Measurements from ENCODE around the gene TLCD4.
A peak's percentile ranks its signal among the peaks of the same experiment; 100 is the strongest.
"Not testable (repeated sequence)": the region's sequence is repeated elsewhere in the genome, so short reads cannot be mapped to it uniquely, and the experiment has no call there.

The TLCD4 gene, protein sequence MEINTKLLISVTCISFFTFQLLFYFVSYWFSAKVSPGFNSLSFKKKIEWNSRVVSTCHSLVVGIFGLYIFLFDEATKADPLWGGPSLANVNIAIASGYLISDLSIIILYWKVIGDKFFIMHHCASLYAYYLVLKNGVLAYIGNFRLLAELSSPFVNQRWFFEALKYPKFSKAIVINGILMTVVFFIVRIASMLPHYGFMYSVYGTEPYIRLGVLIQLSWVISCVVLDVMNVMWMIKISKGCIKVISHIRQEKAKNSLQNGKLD

DNA sequence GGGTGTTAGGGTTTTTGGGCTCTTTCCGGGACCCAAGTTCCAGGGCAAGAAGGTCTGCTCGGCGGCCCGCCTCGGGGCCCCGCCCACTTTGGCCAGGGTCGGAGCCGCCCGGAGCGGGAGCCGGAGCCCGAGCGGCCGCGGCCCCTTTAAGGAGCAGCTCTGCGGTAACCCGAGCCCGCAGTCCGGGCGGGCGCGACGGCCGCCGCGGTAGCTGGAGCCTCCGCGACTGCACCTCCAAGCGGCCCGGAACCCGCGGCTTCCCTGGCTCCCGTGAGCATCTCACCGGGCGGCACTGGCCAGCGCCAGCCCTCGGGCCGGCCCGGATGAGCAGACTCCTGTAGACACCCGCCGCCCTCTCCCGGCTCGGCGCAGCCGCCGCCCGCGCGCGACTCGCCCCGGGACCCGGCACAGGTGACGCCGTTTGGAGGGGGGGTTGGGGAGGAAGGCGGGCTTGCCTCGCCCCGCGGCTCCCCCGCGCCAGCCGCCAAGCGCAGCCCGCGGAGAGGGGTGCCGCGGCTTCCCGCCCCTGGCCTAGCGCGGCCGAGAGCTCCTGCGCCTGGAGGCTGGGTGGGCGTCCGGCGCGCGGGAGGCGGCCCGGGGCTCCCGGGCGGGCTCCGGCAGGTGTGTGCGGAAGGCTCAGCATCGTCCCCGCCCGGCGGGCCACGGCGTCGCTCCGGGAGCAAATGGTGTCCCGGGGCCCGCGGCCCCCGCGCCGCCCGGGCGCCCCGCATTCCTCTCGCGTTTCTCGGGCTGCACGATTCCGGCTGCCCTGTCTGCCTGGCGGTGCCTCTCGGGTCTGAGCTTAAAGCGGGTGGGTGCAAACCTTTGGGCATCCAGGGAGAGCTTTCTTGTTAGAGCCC, at the start of gene TLCD4:
Gene TLCD4, plus strand, starts transcription at position 149 of the 860 bp plus-strand sequence. CDS start 26,547 bp downstream, outside the sequence.
- DNase-seq = peak; percentile 15

DNA sequence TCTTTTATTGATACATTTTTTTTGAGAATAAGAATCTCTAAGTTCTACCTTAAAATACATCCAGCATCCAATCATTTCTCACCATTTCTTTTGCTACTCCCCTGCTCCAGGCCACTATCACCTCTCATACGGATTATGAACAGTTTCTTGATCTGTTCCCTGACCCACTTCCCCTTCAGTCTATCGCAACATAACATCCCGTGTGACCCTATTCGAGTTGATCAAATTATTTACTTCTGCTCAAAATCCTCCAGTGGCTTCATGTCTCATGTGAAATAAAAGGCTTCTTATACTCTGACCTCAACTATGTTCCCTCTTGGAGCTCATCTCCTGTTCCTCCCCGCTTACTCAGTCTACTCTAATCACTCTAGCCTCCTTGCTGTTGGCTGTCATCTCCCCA, 49.6 kb upstream of the TLCD4 start:
- DNase-seq = no peak

DNA sequence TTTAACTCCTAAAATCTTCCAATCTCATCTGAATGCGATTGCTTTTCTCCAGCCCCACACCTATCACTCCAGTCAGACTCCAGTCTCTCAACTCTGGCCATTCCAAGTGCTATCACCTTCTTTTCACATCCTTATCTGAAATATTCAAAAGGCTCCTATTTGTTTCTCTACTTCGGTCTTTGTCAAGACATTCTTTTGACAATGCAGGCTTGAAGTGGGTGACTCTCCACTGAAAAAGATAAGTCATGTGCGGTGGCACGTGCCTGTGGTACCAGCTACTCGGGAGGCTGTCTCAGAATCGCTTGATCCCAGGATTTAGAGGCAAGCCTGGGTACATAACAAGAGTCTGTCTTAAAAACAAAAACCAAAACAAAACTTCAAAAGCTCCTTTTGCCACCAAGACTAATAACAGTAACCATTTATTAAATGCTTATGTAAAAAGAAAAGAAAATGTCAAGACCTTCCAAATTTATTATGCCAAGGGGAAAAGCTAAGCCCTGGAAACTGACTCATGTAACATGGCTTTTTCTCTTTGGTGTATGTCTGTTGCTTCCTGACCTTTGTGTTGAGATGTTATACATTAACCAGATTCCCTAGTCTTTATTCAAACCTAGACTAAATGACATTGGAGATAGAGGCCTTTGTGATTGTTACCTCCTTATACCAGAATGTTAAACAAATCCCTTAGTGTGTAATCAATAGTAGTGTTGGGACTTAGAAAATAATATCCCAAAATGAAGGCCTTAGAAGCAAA, 48.0 kb upstream of the TLCD4 start:
- no peak for DNase-seq

DNA sequence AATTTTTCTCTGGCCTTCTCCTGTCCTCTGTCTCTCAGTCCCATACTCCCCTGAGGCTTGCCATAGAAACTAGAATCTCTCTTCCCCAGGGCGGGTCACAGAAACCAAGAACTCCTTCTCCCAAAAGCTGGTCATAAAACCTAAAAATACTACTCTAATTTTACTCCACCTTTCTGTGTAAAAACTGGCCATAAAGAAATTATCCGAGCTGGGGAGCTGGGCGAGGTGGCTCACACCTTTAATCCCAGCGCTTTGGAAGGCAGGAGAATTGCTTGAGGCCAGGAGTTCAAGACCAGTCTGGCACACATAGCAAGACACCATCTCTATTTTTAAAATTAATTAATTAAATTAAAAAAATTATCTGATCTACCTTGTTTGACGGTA, 47.5 kb upstream of the TLCD4 start:
- DNase-seq = no peak

- DNase-seq = no peak
These were observed 45.6 kb upstream of the TLCD4 start for GRCh38 chr1:95071539-95071938.

DNA sequence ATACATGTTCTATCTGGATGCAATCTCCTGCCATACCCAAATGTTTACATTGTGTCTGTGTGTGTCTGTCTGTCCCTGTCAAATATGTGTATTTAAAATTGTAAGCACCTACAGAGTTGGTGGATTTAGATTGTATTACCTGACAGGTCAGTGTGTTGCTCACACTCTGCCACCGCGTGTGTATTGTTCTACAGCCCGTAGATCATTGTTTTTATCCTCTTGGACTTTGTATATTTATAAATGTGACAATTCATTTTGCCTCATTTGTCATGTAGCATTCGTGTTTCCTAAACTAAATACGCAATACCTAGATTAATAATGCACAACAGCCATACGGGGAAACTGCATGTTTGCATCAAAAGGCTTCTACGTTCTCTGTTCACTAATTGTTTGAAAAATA, 45.0 kb upstream of the TLCD4 start:
- DNase-seq = no peak

GRCh38 chr1:95072532-95073419, 44.4 kb upstream of the TLCD4 start, which contains the start of gene ALG14:
Gene ALG14, minus strand, starts transcription at chr1:95072951. Its CDS starts 53 bp downstream, at chr1:95072898.
- DNase-seq = peak; percentile 96

DNA sequence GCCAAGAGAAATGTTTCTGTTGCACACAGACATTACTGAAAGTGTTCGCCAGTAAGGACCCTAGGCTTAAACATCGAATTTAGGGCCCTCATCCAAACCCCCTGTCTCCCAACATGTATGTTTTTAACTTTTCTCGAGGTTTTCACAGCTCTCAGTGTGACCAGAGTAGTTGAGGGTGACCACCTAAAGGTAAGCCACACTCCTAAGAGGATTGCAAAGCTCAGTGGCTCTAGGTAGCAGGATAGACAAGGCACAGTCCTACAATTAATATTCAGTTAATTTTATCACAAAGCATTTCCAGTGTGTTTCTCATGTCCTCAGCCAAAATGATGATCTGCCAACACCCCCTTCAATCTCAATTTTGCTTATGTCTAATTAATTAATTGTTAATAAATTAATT, 43.7 kb upstream of the TLCD4 start:
- no peak for DNase-seq

- DNase-seq = no peak
These were observed 41.1 kb upstream of the TLCD4 start for GRCh38 chr1:95076034-95076433.

DNA sequence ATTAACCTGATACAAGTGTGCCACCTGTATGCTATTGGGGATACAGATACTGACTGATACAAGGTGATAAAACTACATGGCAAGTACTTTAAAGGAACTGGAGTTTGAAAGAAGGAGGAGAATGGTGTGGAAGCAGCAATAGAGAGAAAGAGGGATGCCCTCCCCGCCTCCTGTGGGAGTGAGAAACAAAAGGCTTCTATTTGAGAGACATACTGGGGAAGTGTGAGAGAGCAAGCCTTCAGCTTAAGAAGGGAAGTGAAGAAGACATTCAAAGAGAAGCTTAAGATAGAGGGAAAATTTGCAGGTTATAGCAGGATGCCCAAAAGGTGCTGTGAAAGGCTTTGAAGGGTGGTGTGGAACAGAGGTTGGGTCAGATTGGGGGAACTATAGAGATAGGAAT, 36.7 kb upstream of the TLCD4 start:
- DNase-seq = no peak

DNA sequence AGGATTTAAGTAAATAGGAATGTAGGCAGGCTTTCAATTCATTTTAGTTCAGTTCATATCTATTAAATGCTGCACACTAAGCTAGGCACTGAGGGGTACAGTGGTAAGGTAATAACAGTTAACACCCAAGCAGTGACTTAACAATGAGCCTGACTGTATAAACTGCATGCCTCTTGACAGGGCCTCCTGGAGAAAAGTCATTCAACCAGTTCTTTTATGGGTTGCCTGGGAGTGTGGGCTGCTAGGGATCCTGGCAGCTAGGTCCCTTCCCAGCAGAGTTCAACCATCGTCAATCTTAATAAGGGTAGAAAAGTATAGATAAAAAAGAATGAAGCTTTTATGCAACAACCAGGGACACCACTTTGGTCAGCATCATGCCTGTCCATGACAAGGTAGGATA, 36.3 kb upstream of the TLCD4 start:
- DNase-seq = no peak

DNA sequence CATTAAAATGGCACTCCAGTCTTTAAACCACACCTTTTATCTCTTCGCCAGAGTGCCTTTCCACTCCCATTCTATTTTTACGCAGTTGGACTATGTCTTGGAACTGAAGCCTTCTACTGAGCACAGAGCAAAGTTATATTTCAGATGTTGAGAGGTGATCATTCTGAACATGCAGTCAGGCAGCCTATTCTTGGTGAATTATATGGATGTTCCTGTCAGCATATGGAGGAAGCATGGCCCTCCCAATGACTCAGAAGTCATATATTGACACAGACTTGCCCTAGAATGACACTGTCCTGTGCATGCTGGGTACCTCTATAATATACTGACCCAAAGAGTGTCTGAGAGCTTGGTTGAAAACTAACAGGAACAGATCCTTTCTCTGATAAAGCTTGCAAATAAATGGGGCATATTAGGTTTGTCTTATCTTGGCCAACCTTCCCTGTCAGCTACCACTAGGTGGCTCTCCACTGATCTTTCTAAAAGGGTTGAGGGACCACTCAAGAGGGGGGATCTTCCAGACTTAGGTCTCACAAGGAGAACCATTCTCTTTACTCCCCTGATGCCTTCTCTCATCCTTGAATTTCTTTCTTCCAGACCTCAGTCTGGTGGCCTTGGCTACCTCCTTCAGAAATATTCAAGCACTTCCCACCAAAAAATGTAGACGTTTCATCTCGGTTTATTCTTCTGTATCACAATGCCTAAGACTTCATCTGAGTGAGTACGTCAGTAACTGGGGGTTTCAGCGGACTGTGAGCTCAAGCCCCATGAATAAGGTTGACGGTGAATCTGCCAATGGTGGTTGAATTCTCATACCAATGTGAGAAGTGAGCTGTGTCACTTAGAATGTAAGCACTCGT, 32.6 kb upstream of the TLCD4 start:
- DNase-seq = no peak

GRCh38 chr1:95085376-95085775, 31.8 kb upstream of the TLCD4 start:
- no peak for DNase-seq

- no peak for DNase-seq
These were observed 30.1 kb upstream of the TLCD4 start for GRCh38 chr1:95086949-95087533.

DNA sequence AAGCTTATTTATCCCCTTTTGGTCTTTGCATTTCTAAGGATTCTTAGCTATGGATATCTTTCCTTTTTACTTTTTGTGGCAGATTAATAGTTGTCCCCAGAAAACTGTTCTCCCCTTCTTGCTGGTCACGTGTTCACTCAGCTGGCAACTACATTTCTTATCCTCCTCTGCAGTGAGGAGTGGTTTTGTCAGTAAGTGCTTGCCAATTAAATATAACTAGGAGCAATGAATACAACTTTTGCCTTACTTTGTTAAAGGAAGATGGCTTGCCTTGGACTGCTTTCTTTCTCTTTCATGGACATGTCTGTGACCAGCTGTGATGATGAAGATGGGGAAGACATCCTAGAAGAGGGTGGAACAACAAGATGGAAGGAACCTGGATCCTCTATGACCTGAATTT, 28.9 kb upstream of the TLCD4 start:
- no peak for DNase-seq

- no peak for DNase-seq
These were observed 27.4 kb upstream of the TLCD4 start for GRCh38 chr1:95089650-95090287.

DNA sequence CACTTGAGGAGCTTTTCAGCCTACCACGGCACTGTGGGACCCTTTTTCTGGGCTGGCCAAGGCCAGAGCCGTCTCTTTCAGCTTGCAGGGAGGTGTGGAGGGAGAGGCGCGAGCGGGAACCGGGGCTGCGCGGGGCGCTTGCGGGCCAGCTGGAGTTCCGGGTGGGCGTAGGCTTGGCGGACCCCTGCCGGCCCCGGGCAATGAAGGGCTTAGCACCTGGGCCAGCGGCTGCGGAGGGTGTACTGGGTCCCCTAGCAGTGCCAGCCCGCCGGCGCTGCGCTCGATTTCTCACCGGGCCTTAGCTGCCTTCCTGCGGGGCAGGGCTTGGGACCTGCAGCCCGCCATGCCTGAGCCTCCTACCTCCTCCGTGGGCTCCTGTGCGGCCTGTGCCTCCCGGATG, 25.9 kb upstream of the TLCD4 start:
- DNase-seq = not testable (repeated sequence)

GRCh38 chr1:95092891-95093290, 24.3 kb upstream of the TLCD4 start:
- not testable (repeated sequence) for DNase-seq

DNA sequence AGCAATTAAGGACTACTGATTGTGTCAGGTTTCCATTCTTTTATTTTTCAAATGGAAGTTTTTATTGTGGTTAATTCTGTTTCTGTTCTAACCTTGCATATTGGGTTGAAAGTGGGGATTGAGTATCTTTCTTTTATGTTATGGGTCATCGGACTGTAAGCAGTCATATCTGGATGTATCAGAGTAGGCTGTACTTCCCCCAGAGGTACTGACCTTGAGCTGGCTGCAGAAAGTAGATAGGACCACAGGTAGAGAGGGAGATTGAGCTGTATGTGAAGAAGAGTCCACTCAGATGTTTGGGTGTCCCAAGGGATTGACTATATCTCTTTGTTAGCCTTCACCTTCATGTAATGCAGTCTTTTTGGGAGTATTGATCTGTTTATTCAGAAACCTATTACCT, 23.9 kb upstream of the TLCD4 start:
- no peak for DNase-seq

GRCh38 chr1:95094923-95095322, 22.2 kb upstream of the TLCD4 start:
- no peak for DNase-seq

- DNase-seq = no peak
These were observed 21.3 kb upstream of the TLCD4 start for GRCh38 chr1:95095833-95096217.
